Measurements from ENCODE around the gene SFT2D2.

Gene SFT2D2

DNA sequence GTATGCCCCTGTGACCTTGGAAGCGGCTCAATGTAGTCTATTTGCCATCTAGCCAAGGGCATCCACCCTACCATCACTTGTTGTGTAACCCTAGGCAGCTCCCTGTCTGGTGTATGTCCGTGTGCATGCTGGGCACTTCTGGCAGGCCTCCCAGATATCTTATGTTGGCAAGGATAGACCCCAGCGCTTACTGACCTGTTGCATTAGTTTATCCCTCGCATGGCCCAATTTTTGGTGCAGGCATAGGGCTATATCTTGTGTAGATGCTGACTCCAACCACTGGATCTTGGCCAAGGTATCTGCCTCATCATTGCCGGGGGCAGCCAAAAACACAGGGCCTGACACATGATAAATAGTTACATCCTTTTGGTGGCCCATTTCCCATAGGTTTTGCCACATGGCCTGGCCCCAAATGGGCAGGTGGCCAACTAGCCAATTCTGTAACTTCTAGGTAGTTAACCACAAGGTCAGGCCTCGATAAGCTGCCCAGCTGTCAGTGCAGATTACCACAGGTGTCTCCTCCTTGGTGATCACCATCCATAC is 40.9 kb downstream of the SFT2D2 start:
- DNase-seq (ENCODE audit: low spot score), result no peak
- H2BK5ac ChIP-seq (ENCODE audit: low read length), result no peak overlapping the region
- no peak overlapping the region for H3K14ac ChIP-seq (ENCODE audit: low read length)
- H3K27ac ChIP-seq (replicated peaks; ENCODE audit: low read length), result no peak overlapping the region
- no peaks in the 10 kb centered on the region for H3K79me1 ChIP-seq (ENCODE audit: low read depth, low read length)
- no peak overlapping the region for H3K4me2 ChIP-seq (ENCODE audit: insufficient read depth, low read length, poor library complexity, severe bottlenecking)
- H3K9ac ChIP-seq (ENCODE audit: low read depth, low read length, poor library complexity), result no peak overlapping the region
- H3K4me1 ChIP-seq (ENCODE audit: control insufficient read depth in 2 of 2, insufficient read depth in 1 of 2, low read depth in 1 of 2, low read length in 2 of 2), result no peaks in the 10 kb centered on the region
- no peak overlapping the region for H2BK12ac ChIP-seq (ENCODE audit: low read length)
- H2BK120ac ChIP-seq (ENCODE audit: low read depth, low read length), result no peak overlapping the region
- H3K18ac ChIP-seq (ENCODE audit: low read length), result no peak overlapping the region
- H2AFZ ChIP-seq (ENCODE audit: low read length), result no peak overlapping the region
- no peak overlapping the region for H2BK15ac ChIP-seq (ENCODE audit: low read length)
- WGBS, 2 donors (ENCODE audit: extremely low coverage in 2 of 2, insufficient read length in 2 of 2, insufficient replicate concordance in 1 of 2), result no CpG with 5 or more reads among the region's 6 CpGs
- peaks cover 0 to 2% of the 10 kb centered on the region in 2 donors for H3K36me3 ChIP-seq (replicated peaks in 1 of 2; ENCODE audit: control insufficient read depth in 2 of 2, insufficient read depth in 2 of 2, low read length in 2 of 2)
- no peak overlapping the region for H4K91ac ChIP-seq (ENCODE audit: low read depth, low read length, poor library complexity)
- H2AK5ac ChIP-seq (ENCODE audit: low read depth, low read length), result no peak overlapping the region
- H3K4ac ChIP-seq (ENCODE audit: low read length), result no peak overlapping the region
- H3K4me3 ChIP-seq (ENCODE audit: low read length in 2 of 2), result no peak overlapping the region
- H3K27me3 ChIP-seq (ENCODE audit: control insufficient read depth in 3 of 3, insufficient read depth in 3 of 3, low read depth in 1 of 3, low read length in 3 of 3), result no peaks in the 10 kb centered on the region
- H3K9me3 ChIP-seq (replicated peaks in 1 of 2; ENCODE audit: control insufficient read depth in 2 of 2, insufficient read depth in 1 of 2, low read depth in 1 of 2, low read length in 2 of 2), result peaks cover 7% of the 10 kb centered on the region in 2 donors
- no peak overlapping the region for H4K8ac ChIP-seq (ENCODE audit: low read depth, low read length)
- no peak overlapping the region for H3K23ac ChIP-seq (ENCODE audit: low read depth, low read length, poor library complexity)

GRCh38 chr1:168271636-168272035 is 45.8 kb downstream of the SFT2D2 start:
- Histone ChIP-seq H2BK15ac (ENCODE audit: low read length) (no peak overlapping the region), H2BK120ac (ENCODE audit: low read depth, low read length) (no peak overlapping the region), H2AK5ac (ENCODE audit: low read depth, low read length) (no peak overlapping the region), H3K36me3 (replicated peaks in 1 of 2; ENCODE audit: control insufficient read depth in 2 of 2, insufficient read depth in 2 of 2, low read length in 2 of 2) (no peaks in the 10 kb centered on the region), H3K23ac (ENCODE audit: low read depth, low read length, poor library complexity) (no peak overlapping the region), H3K9ac (ENCODE audit: low read depth, low read length, poor library complexity) (no peak overlapping the region), H2BK12ac (ENCODE audit: low read length) (no peak overlapping the region), H3K27ac (replicated peaks; ENCODE audit: low read length) (no peak overlapping the region), H4K8ac (ENCODE audit: low read depth, low read length) (no peak overlapping the region), H2AFZ (ENCODE audit: low read length) (no peak overlapping the region), H3K4me1 (ENCODE audit: control insufficient read depth in 2 of 2, insufficient read depth in 1 of 2, low read depth in 1 of 2, low read length in 2 of 2) (no peaks in the 10 kb centered on the region), H3K14ac (ENCODE audit: low read length) (no peak overlapping the region), H3K4me3 (ENCODE audit: low read length in 2 of 2) (no peak overlapping the region), H3K4me2 (ENCODE audit: insufficient read depth, low read length, poor library complexity, severe bottlenecking) (no peak overlapping the region), H3K27me3 (ENCODE audit: control insufficient read depth in 3 of 3, insufficient read depth in 3 of 3, low read depth in 1 of 3, low read length in 3 of 3) (no peaks in the 10 kb centered on the region), H4K91ac (ENCODE audit: low read depth, low read length, poor library complexity) (no peak overlapping the region), H3K18ac (ENCODE audit: low read length) (no peak overlapping the region), H2BK5ac (ENCODE audit: low read length) (no peak overlapping the region), H3K4ac (ENCODE audit: low read length) (no peak overlapping the region), H3K79me1 (ENCODE audit: low read depth, low read length) (no peaks in the 10 kb centered on the region), H3K9me3 (replicated peaks in 1 of 2; ENCODE audit: control insufficient read depth in 2 of 2, insufficient read depth in 1 of 2, low read depth in 1 of 2, low read length in 2 of 2) (no peaks in the 10 kb centered on the region)
- WGBS, 2 donors (ENCODE audit: extremely low coverage in 2 of 2, insufficient read length in 2 of 2, insufficient replicate concordance in 1 of 2), result no CpG with 5 or more reads among the region's 1 CpG
- no peak for DNase-seq (ENCODE audit: low spot score)

DNA sequence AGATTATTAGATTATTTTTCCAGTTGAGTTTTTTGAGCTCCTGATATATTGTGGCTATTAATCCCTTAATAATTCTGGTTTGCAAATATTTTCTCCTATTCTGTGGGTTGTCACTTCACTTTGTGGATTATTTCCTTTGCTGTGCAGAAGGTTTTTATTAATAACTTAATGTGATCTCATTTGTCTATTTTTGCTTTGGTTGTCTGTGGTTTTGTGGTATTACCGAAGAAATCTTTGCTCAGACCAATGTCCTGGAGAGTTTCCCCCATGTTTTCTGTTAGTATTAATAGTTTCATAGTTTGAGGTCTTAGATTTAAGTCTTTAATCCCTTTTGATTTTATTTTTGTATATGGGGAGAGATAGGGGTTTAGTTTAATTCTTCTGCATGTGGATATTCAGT is 47.8 kb downstream of the SFT2D2 start:
- WGBS, 2 donors (ENCODE audit: extremely low coverage in 2 of 2, insufficient read length in 2 of 2, insufficient replicate concordance in 1 of 2), result no CpG with 5 or more reads among the region's 1 CpG
- H2BK15ac ChIP-seq (ENCODE audit: low read length), result no peak overlapping the region
- H4K8ac ChIP-seq (ENCODE audit: low read depth, low read length), result no peak overlapping the region
- no peaks in the 10 kb centered on the region for H3K36me3 ChIP-seq (replicated peaks in 1 of 2; ENCODE audit: control insufficient read depth in 2 of 2, insufficient read depth in 2 of 2, low read length in 2 of 2)
- no peak for DNase-seq (ENCODE audit: low spot score)
- H2BK5ac ChIP-seq (ENCODE audit: low read length), result no peak overlapping the region
- H3K9me3 ChIP-seq (replicated peaks in 1 of 2; ENCODE audit: control insufficient read depth in 2 of 2, insufficient read depth in 1 of 2, low read depth in 1 of 2, low read length in 2 of 2), result no peaks in the 10 kb centered on the region
- no peak overlapping the region for H3K4me3 ChIP-seq (ENCODE audit: low read length in 2 of 2)
- H4K91ac ChIP-seq (ENCODE audit: low read depth, low read length, poor library complexity), result no peak overlapping the region
- H3K14ac ChIP-seq (ENCODE audit: low read length), result no peak overlapping the region
- H2BK120ac ChIP-seq (ENCODE audit: low read depth, low read length), result no peak overlapping the region
- H3K18ac ChIP-seq (ENCODE audit: low read length), result no peak overlapping the region
- no peak overlapping the region for H3K4ac ChIP-seq (ENCODE audit: low read length)
- H2BK12ac ChIP-seq (ENCODE audit: low read length), result no peak overlapping the region
- no peak overlapping the region for H2AFZ ChIP-seq (ENCODE audit: low read length)
- H3K27me3 ChIP-seq (ENCODE audit: control insufficient read depth in 3 of 3, insufficient read depth in 3 of 3, low read depth in 1 of 3, low read length in 3 of 3), result no peaks in the 10 kb centered on the region
- H3K23ac ChIP-seq (ENCODE audit: low read depth, low read length, poor library complexity), result no peak overlapping the region
- H3K79me1 ChIP-seq (ENCODE audit: low read depth, low read length), result no peaks in the 10 kb centered on the region
- no peak overlapping the region for H3K9ac ChIP-seq (ENCODE audit: low read depth, low read length, poor library complexity)
- H3K4me1 ChIP-seq (ENCODE audit: control insufficient read depth in 2 of 2, insufficient read depth in 1 of 2, low read depth in 1 of 2, low read length in 2 of 2), result no peaks in the 10 kb centered on the region
- H2AK5ac ChIP-seq (ENCODE audit: low read depth, low read length), result no peak overlapping the region
- H3K27ac ChIP-seq (replicated peaks; ENCODE audit: low read length), result no peak overlapping the region
- H3K4me2 ChIP-seq (ENCODE audit: insufficient read depth, low read length, poor library complexity, severe bottlenecking), result no peak overlapping the region

DNA sequence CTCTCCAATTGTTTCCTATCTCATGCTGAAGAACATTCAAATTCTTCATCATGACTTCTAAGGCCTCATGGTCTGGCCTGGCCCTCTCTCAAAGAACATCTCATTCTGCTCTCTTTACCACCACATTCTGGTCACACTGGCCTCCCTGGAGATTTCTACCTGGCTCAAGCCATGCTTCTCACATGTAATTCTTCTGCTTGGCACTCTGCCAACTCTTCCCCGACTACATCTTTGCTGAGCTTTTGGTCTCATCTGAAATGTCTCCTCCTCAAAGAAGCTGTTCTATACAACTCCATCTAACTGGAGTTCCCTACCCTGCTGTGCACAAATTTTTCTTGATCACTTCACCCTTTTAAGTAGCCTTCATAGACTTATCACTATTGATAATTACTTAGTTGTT is 53.4 kb downstream of the SFT2D2 start:
- no peak overlapping the region for H2AFZ ChIP-seq (ENCODE audit: low read length)
- H3K4me3 ChIP-seq (ENCODE audit: low read length in 2 of 2), result no peak overlapping the region
- no peak overlapping the region for H3K4me2 ChIP-seq (ENCODE audit: insufficient read depth, low read length, poor library complexity, severe bottlenecking)

More for the DNA sequence above, 53.4 kb downstream of the SFT2D2 start:
- H3K36me3 ChIP-seq (replicated peaks in 1 of 2; ENCODE audit: control insufficient read depth in 2 of 2, insufficient read depth in 2 of 2, low read length in 2 of 2), result no peaks in the 10 kb centered on the region
- no peak overlapping the region for H4K8ac ChIP-seq (ENCODE audit: low read depth, low read length)
- H3K18ac ChIP-seq (ENCODE audit: low read length), result no peak overlapping the region
- no peak overlapping the region for H2AK5ac ChIP-seq (ENCODE audit: low read depth, low read length)
- no peaks in the 10 kb centered on the region for H3K79me1 ChIP-seq (ENCODE audit: low read depth, low read length)
- H3K27me3 ChIP-seq (ENCODE audit: control insufficient read depth in 3 of 3, insufficient read depth in 3 of 3, low read depth in 1 of 3, low read length in 3 of 3), result no peaks in the 10 kb centered on the region
- no peak overlapping the region for H2BK12ac ChIP-seq (ENCODE audit: low read length)
- no peak overlapping the region for H2BK15ac ChIP-seq (ENCODE audit: low read length)
- H3K4ac ChIP-seq (ENCODE audit: low read length), result no peak overlapping the region
- H2BK5ac ChIP-seq (ENCODE audit: low read length), result no peak overlapping the region
- no peak for DNase-seq (ENCODE audit: low spot score)
- H2BK120ac ChIP-seq (ENCODE audit: low read depth, low read length), result no peak overlapping the region
- no peak overlapping the region for H3K9ac ChIP-seq (ENCODE audit: low read depth, low read length, poor library complexity)
- H3K27ac ChIP-seq (replicated peaks; ENCODE audit: low read length), result no peak overlapping the region
- H4K91ac ChIP-seq (ENCODE audit: low read depth, low read length, poor library complexity), result no peak overlapping the region
- no peaks in the 10 kb centered on the region for H3K4me1 ChIP-seq (ENCODE audit: control insufficient read depth in 2 of 2, insufficient read depth in 1 of 2, low read depth in 1 of 2, low read length in 2 of 2)
- no peaks in the 10 kb centered on the region for H3K9me3 ChIP-seq (replicated peaks in 1 of 2; ENCODE audit: control insufficient read depth in 2 of 2, insufficient read depth in 1 of 2, low read depth in 1 of 2, low read length in 2 of 2)
- no peak overlapping the region for H3K23ac ChIP-seq (ENCODE audit: low read depth, low read length, poor library complexity)
- no CpG with 5 or more reads among the region's 1 CpG for WGBS, 2 donors (ENCODE audit: extremely low coverage in 2 of 2, insufficient read length in 2 of 2, insufficient replicate concordance in 1 of 2)
- H3K14ac ChIP-seq (ENCODE audit: low read length), result no peak overlapping the region
